H1 (cell line): ENCODE results near the gene NWD2.

Source experiments
- ASH2L ChIP-seq: fragments of 200-600, 300-600 bp; sonication (generic); IDR thresholded peaks from one replicate; pipeline ENCODE4 v1.7.1; 2017; ENCODE audit warnings: low read length
- ATF3 ChIP-seq: IDR thresholded peaks from 2 replicates; pipeline ENCODE4 v1.6.1; 2011; ENCODE audit warnings: low read depth, mild to moderate bottlenecking, low read length; ENCODE audit not compliant: insufficient read depth
- EZH2 ChIP-seq: fragments of 200-600 bp; sonication (generic); IDR thresholded peaks from 2 replicates; pipeline ENCODE4 v1.7.1; 2012; ENCODE audit warnings: low read depth, mild to moderate bottlenecking, moderate library complexity, low read length, inconsistent platforms; ENCODE audit not compliant: severe bottlenecking
- MAFK ChIP-seq: IDR thresholded peaks from 2 replicates; pipeline ENCODE4 v1.6.1; 2012; ENCODE audit warnings: low read depth, mild to moderate bottlenecking, improper control_type of control experiment, low read length
- RAD21 ChIP-seq, 2 experiments: IDR thresholded peaks in 1 of 2; conservative IDR thresholded peaks in 1 of 2; 2 replicates each; pipeline ENCODE4 v1.6.1; 2011; ENCODE audit warnings: low read depth in 2 of 2, low read length in 2 of 2, improper control_type of control experiment in 1 of 2, inconsistent platforms in 1 of 2, mild to moderate bottlenecking in 1 of 2, moderate library complexity in 1 of 2
- SRF ChIP-seq: IDR thresholded peaks from 2 replicates; pipeline ENCODE4 v1.6.1; 2011; ENCODE audit warnings: mild to moderate bottlenecking, low read depth, low read length, moderate library complexity
- TF ChIP-seq, protein P1 (sequence below), 3 experiments: IDR thresholded peaks; 1 replicate in 2 of 3; 2 replicates in 1 of 3; pipeline versions ENCODE4 v1.5.1 to v1.6.1; 2011; ENCODE audit warnings: low read length in 3 of 3, mild to moderate bottlenecking in 3 of 3, inconsistent platforms in 2 of 3, low read depth in 1 of 3, moderate library complexity in 1 of 3; ENCODE audit not compliant: insufficient read depth in 1 of 3; ENCODE audit errors: control extremely low read depth in 1 of 3

DNA sequence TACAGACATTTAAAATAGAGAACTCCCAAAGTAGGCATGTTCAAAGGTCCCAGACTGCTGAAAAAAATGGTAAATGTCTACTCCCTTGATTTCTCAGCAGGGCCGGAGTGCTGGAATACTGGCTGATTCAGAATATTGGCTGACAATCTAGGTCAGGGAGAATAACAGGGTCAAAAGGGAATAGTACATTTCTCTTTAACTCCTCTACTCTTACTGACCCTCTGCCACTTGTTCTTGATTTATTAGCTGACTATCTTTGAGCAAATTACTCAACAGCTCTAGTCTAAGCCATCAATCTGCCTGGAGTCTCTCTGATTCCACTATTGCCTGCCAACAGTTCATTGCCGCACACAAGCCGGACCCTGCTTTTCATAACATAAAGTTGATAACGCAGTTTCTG is 19.7 kb upstream of the NWD2 start:
- TF ChIP-seq MAFK (no peak), ASH2L (no peak), ATF3 (no peak), SRF (no peak), EZH2 (no peak), RAD21 (IDR thresholded peaks at IDR 0.05 in 1 of 2, conservative IDR thresholded peaks at IDR 0.05 in 1 of 2; ENCODE audit: low read depth in 2 of 2, low read length in 2 of 2) (no peak)
- TF ChIP-seq, protein P1, sequence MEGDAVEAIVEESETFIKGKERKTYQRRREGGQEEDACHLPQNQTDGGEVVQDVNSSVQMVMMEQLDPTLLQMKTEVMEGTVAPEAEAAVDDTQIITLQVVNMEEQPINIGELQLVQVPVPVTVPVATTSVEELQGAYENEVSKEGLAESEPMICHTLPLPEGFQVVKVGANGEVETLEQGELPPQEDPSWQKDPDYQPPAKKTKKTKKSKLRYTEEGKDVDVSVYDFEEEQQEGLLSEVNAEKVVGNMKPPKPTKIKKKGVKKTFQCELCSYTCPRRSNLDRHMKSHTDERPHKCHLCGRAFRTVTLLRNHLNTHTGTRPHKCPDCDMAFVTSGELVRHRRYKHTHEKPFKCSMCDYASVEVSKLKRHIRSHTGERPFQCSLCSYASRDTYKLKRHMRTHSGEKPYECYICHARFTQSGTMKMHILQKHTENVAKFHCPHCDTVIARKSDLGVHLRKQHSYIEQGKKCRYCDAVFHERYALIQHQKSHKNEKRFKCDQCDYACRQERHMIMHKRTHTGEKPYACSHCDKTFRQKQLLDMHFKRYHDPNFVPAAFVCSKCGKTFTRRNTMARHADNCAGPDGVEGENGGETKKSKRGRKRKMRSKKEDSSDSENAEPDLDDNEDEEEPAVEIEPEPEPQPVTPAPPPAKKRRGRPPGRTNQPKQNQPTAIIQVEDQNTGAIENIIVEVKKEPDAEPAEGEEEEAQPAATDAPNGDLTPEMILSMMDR (IDR thresholded peaks at IDR 0.05; ENCODE audit: control extremely low read depth in 1 of 3, insufficient read depth in 1 of 3, low read depth in 1 of 3, low read length in 3 of 3), result no peak
